ENCODE measurements around the gene EDA. TPM values are rescaled to one million over a fixed set of nuclear protein-coding genes. Genes with fewer than 3 reads are reported as not detected.

Gene EDA
- total RNA-seq, 2 experiments from 2014 or later, result 1.8 to 3.9 TPM

- intact Hi-C loops (cut with micrococcal nuclease; ENCODE audit: unreplicated experiment), result no loop called here
- Histone ChIP-seq H2AFZ (ENCODE audit: low read length) (no peak overlapping the region), H3K9me3 (ENCODE audit: low read length) (no peaks in the 10 kb centered on the region), H4K20me1 (ENCODE audit: insufficient read depth, low read length) (no peaks in the 10 kb centered on the region), H3K36me3 (ENCODE audit: insufficient read depth, low read length) (no peaks in the 10 kb centered on the region), H3K27ac (ENCODE audit: low read depth, low read length, poor library complexity, severe bottlenecking) (no peak overlapping the region), H3K4me3 (ENCODE audit: low read depth, low read length, poor library complexity, severe bottlenecking) (no peak overlapping the region), H3K4me2 (ENCODE audit: low read length) (no peak overlapping the region), H3K79me2 (ENCODE audit: insufficient read depth, low read depth, low read length) (no peaks in the 10 kb centered on the region), H3K9me2 (ENCODE audit: insufficient read depth, low read length) (no peaks in the 10 kb centered on the region), H3K4me1 (ENCODE audit: insufficient read depth, low read length, poor library complexity, severe bottlenecking) (no peaks in the 10 kb centered on the region)
- CTCF ChIA-PET (ENCODE audit: unreplicated experiment), result no interaction called here
- POLR2A ChIA-PET, result no interaction called here
- TF ChIP-seq EZH2phosphoT487 (IDR thresholded peaks at IDR 0.05; ENCODE audit: borderline replicate concordance, low read depth, low read length), result no peak
- no peak for TF ChIP-seq CTCF (conservative IDR thresholded peaks at IDR 0.05; ENCODE audit: low read length)
- no TSS peak for BruUV-seq (replicated peaks)
- DNase-seq (ENCODE audit: low spot score), result no peak
These were observed 409.6 kb downstream of the EDA start for GRCh38 chrX:70025464-70025863.

DNA sequence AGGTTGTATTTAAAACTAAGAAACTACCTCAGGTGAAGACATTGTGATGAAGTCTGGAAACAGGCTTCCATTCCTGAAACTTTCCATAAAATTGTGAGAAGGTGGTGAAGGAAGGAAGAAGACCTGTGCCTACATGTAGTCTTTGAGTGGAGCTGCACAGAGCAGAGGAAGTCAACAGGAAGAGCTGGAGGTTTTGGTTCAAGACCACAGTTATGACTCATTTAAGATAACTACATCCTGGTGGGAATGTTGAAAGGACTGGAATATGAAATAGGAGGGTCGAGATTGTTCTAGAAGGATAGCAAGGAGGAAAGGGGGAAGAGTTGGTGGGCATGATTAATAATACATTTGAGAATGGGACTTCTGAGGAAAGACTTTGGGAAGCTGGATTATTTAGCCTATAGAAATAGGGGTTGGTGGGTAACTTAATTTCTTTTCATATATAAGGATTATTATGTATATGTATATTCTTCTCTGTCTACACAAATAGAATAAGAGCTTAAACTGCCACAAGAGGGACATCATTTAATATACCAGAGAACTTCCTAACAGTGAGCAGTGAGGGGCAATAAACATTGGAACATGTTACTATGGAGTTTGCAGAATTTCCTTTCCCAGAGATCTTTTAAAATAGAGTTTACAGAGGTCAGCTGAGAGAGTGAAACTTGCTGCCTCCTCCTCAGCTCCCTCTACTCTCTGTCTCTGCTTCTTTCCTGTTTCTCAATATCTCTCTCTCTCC is 410.4 kb downstream of the EDA start:
- POLR2A ChIA-PET, result no interaction called here

More for the DNA sequence above, 410.4 kb downstream of the EDA start:
- TF ChIP-seq EZH2phosphoT487 (IDR thresholded peaks at IDR 0.05; ENCODE audit: borderline replicate concordance, low read depth, low read length), result no peak
- TF ChIP-seq CTCF (conservative IDR thresholded peaks at IDR 0.05; ENCODE audit: low read length), result no peak
- Histone ChIP-seq H3K9me2 (ENCODE audit: insufficient read depth, low read length) (no peaks in the 10 kb centered on the region), H3K36me3 (ENCODE audit: insufficient read depth, low read length) (no peaks in the 10 kb centered on the region), H3K4me1 (ENCODE audit: insufficient read depth, low read length, poor library complexity, severe bottlenecking) (no peaks in the 10 kb centered on the region), H3K9me3 (ENCODE audit: low read length) (no peaks in the 10 kb centered on the region), H4K20me1 (ENCODE audit: insufficient read depth, low read length) (no peaks in the 10 kb centered on the region), H3K4me2 (ENCODE audit: low read length) (no peak overlapping the region), H3K27ac (ENCODE audit: low read depth, low read length, poor library complexity, severe bottlenecking) (no peak overlapping the region), H3K79me2 (ENCODE audit: insufficient read depth, low read depth, low read length) (no peaks in the 10 kb centered on the region), H2AFZ (ENCODE audit: low read length) (no peak overlapping the region), H3K4me3 (ENCODE audit: low read depth, low read length, poor library complexity, severe bottlenecking) (no peak overlapping the region)
- DNase-seq (ENCODE audit: low spot score), result no peak
- intact Hi-C loops (cut with micrococcal nuclease; ENCODE audit: unreplicated experiment), result no loop called here
- CTCF ChIA-PET (ENCODE audit: unreplicated experiment), result no interaction called here
- no TSS peak for BruUV-seq (replicated peaks)

Measured in OCI-LY7 (cell line).